NCI-H526 (cell line): ENCODE results near the gene HEYL.

Source experiments
- DNase-seq, 2 experiments: peaks; one replicate each; lab custom pipeline; 2025; lab: John Stamatoyannopoulos, UW

HEYL gene

DNA sequence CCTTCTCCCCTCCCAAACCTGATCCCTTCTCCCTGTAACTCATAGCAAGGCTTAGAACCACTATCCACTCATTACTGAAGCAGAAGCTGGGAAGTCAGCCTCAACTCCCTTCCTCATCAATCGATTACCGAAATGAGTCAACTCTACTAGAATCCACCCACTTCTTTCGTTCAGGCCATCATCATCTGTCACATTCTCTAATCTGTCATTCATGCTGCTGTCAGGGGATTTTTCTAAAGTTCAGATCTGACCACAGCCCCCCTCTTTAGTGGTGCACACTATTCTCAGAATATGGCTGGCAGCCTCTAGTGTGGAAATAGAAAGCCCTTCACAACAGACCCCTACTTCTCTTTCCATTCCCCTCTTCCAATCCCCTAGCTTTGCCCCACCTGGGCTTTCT lies 27.3 kb upstream of the HEYL start:
- no peak for DNase-seq

DNA sequence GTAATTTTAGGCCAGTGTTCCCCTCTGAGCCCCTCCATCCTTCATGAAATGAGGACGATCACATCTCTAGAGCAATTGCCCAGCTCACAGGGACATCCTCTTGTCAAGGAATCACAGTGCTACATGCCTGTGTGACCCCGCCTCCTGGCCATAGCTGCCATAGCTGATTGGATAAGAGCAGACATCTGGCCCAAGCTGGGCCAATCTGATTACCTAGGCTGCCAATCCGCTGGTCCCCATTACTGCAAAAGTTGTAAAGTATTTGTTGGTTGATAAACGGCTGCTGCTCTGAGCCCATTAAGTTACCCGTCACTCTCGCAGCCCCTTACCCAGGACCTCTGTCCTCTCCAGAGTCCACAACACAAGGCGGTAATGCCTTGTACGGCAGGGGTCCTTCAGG lies 24.1 kb upstream of the HEYL start:
- no peak for DNase-seq

DNA sequence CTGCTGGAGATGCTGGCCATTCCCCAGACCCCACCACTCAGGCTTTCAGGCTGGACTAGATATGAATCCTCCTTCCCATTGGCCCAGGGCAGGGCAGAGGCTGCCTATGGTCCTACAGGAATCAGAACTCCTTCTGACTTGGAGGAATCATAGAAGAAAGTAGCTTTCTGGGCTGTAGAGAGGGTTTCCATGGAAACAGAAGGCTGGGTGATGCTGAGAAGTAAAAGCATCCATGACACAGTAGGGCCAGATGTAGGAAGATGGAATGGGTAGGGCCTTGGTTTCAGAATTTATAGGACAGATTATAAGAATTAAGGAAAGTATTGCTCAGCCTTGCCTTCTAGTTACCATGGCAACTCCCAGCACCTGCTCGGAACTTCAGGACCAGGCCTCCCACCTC lies 23.4 kb upstream of the HEYL start:
- DNase-seq: no peak

- no peak for DNase-seq
These were observed 20.1 kb upstream of the HEYL start for GRCh38 chr1:39659538-39659937.

- no peak for DNase-seq
These were observed 19.7 kb upstream of the HEYL start for GRCh38 chr1:39659110-39659509.

DNA sequence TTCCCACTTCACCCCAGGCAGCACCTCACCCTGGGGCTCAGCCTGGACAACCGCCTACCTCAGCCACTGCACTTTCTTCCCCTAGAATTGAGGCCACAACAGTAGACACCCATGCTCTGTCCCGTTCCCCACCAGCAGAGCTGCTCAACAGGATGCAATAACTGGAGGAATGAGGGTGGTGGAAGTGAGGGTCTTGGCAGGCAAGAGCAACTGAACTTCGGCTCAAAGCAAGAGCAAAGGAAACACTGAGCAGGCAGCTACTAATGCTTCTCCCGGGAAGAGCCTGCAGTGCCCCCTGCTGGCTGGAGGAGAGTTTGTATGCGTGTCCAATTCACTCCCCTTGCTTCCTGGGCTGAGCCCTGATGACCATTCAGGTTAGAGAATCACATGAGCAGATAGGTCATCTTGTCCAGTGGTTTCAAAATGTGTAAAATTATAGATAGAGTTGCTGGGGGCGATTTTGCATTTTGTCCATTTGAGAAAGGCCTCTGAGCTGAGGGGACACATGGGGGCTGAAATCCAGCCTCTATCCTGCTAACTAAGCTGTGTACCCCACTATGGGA lies 18.6 kb upstream of the HEYL start:
- peak; percentile 47 to 88 for DNase-seq

DNA sequence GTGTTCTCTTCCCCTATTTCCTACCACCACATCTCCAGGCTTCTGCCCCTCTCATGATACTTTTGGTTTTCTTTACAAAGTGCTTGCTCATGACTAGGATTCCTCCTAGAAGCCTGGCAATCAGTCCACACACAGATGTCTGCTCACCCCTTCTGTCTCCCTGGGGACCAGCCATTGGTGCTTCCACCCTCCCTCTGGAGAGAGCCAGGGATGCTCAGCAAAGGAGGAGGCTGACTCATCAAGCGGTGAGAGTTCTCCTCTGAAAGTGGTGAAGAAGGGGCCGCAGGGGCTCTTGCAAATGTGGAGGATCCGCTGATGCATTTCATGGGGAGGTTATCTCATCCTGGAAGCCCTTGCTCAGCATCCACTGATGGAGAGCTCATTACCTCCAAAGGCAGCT lies 18.0 kb upstream of the HEYL start:
- no peak for DNase-seq

GRCh38 chr1:39656391-39656790 lies 16.9 kb upstream of the HEYL start:
- DNase-seq: no peak

DNA sequence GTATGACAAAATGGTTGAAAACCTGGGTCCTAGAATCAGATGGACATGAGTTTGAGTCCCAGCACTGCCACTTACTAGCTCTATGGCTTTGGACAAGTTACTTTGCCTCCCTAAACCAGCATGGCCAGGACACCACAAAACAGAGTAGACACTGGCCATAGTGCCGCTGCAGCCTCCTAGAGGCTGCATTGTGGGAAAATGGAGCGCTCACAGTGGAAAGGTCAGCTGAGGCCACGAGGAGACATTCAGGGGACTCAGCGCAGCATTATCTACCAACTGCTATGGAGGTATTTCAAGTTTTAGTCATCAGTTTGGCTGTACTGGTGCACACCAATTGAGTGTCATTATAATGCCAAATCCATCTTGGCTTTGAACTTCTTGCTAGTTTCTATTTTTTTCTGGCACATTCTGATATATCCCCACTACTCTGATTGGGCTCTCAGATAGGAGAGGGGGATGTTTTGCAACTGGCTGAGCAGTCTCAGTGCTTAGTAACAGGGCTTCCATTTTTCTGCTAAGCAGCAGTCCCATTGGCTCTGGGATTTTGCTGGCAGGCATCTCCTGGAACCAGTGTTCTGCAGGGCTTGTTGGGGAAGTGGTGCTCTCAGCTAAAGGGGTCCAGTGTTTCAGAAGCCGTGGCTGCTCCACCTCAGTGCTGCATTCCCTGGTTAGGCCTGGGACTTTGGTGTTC lies 16.3 kb upstream of the HEYL start:
- no peak for DNase-seq

- no peak for DNase-seq
These were observed 14.8 kb upstream of the HEYL start for GRCh38 chr1:39654291-39654690.

- DNase-seq: peak; percentile 78 to 92
These were observed 14.1 kb upstream of the HEYL start for GRCh38 chr1:39653546-39654031.

GRCh38 chr1:39652554-39652953 lies 13.1 kb upstream of the HEYL start:
- no peak for DNase-seq

DNA sequence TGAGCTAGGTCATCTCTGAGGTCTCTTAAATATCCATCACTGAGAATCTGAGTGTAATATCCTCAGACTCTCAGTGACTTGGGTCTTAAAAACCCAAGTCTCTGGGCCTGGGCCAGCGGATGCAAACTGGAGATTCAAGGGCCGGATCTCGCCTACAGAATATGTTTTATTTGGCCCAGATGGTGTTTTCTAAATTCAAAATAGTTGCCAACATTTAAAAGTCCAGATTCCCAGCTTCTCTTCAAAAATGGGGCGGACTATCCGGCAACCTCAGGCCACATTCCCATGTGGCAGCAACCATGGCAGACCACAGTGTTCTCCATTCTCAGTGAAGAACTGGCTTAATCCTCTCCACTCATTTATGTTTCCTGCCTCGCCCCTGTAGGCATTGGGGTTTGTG lies 12.7 kb upstream of the HEYL start:
- DNase-seq: no peak

DNA sequence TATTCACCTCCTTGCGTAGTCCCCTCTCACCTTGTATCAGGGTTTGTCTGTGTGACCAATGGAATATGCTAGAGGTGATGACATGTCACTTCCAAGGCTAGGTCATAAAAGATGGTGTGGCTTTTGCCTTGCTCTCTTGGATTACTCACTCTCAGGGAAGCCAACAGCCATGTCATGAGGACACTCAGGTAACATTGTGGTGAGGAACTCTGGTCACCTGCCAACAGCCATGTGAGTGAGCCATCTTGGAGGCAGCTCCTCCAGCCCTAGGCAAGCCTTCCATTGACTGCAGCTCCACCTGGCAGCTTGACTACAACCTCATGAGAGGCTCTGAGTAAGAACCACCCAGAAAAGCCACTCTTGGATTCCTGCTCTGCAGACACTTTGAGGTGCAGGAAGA lies 11.0 kb upstream of the HEYL start:
- DNase-seq: no peak

DNA sequence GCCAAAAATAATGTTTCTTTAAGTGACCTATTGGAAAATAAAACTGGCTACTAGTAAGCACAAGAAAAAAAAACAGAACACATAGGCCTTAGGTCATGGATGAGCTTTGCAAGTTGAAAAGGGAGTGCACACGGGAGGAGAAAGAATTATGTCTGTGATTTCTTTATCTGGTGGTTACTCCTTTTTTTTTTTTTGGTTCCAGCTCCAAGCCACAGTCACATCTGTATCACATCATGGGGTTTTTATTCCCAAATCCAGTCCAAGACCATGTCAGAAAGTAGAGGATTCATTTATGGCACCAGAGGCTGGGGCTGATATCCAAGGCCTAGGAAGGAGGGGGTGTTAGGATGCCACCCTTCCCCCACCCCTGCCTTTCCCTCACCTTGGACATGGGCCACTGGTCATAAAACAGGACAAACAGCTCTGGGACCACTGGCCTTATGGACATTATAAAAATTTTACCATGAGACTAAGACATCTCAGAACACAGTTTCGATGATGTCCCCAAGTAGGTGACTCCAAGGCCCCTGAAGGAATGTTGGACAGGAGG lies 10.3 kb upstream of the HEYL start:
- no peak for DNase-seq

- DNase-seq: no peak
These were observed 9.1 kb upstream of the HEYL start for GRCh38 chr1:39648496-39648895.

DNA sequence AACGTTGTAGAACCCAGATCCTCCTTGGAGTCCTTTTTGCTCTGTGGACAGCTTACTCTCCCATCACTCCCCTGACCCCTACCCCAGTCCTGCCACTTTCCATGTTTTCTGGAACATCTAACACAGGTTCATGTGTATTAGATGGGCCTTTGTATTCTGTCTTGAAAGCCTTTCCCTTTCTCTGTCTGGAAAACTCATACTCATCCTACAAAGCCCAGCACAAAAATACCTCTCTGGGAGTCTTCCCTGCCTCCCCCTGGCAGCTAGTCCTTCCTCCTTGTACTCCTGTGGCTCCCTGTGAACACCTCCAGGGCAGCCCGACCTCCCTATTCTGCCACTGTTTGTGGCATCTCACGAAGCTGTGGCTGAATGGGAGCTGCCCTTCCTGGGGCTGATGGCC lies 7.8 kb upstream of the HEYL start:
- no peak for DNase-seq

DNA sequence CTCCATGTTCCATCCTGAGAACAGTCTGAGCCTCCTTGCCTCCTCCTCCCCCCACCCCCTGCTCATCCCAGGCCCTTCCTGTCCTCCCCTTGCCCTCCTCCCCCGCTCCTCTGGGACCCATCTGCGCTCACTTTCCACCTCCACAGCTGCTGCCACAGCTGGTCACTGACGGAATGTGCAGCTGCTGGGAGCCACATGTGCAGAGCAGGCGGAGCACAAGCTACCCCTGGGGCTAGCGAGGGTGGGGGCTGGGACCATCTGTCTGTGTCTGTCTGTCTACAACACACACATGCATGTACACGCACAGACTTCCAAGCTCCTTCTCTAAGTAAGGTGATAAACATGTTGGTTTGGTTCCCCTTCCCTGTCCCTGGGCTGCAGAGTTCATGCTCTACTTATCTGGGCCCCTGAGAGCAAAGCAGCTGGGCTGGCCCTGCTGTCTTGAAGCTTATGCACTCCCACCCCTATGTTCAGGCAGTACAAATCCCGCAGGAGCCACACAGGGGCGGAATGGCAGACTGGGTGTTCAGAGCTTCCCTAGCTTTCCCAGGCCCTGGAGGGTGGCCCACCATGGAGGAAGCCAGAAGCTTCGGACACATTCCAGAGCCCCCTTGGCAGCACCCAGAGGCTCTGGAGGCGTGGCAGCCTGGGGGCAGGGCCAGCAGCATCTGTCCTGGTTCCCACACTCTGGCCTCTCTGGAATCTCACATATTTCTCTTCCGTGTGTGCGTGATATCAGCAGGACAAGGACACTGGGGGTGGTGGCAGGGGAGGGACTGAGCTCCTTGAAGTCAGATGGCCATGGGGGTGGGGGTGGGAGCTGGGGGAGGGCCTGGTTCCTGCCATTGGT lies 7.0 kb upstream of the HEYL start:
- DNase-seq: no peak

- no peak for DNase-seq
These were observed 6.1 kb upstream of the HEYL start for GRCh38 chr1:39645411-39646043.

- no peak for DNase-seq
These were observed 4.3 kb upstream of the HEYL start for GRCh38 chr1:39643705-39644104.

- no peak for DNase-seq
These were observed 3.4 kb upstream of the HEYL start for GRCh38 chr1:39642796-39643195.

DNA sequence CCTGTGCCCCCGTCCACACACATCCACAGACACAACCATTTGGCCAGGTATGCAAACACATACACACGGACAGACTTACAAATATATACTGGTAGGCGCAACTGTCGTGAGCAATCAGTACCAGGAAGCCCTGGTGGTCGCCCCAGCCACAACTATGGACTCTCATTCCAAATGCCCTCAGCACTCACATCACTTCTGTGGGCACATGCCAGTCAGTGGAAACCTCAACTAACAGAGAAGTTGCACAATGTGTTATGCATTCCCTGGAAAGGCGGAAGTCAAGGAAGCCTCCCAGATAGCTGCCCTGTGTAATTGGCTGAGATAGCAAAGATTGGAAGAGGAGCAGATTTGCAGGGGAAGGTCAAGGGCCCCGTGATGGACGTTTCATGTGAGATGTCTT lies 1.4 kb upstream of the HEYL start:
- DNase-seq: no peak

DNA sequence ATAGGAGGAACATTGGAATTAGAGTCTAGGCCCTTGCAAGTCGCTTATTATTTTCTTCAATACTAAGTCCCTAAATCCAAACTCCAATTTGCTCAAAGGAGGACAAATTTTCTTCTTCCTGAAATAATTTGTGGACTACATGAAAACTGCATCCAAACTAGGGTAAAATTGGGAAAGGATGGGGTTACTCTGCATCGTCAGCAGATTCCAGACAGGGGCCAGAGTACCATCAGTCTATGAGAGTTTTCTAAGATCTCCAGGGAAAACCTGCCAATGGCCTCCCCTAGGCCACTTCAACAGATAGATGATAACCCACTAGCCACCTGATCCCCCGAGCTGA lies 508 bp downstream of the HEYL start:
- DNase-seq: no peak
